PC-9 (cell line): ENCODE results near the gene ATP1B1. TPM values are rescaled to one million over a fixed set of nuclear protein-coding genes. Genes with fewer than 3 reads are reported as not detected.
A peak's percentile ranks its signal among the peaks of the same experiment; 100 is the strongest.
"Not testable (repeated sequence)": the region's sequence is repeated elsewhere in the genome, so short reads cannot be mapped to it uniquely, and the experiment has no call there.

Experiments used
- BruUV-seq: library from RNA; stranded (reverse); fragments of 400-500 nt; replicated peaks from 2 replicates; lab custom pipeline; 2021; lab: Mats Ljungman, UMichigan
- CTCF ChIA-PET: fragments of 300-600 bp; sonication (Branson Sonifier 250); formaldehyde crosslinking; loops from one replicate; lab custom pipeline; 2022; ENCODE audit warnings: antibody characterized with exemption; lab: Charles Lee
- POLR2A ChIA-PET: fragments of 300-600 bp; sonication (Branson Sonifier 250); formaldehyde crosslinking; loops from one replicate; lab custom pipeline; 2022; ENCODE audit warnings: antibody characterized with exemption; ENCODE audit not compliant: unreplicated experiment; lab: Charles Lee
- DNase-seq, 2 experiments: peaks; one replicate each; pipeline versions ENCODE4 v3.0.0 to v3.0.0-alpha.2; 2015 to 2022; ENCODE audit warnings: mixed read lengths in 1 of 2
- H2AFZ ChIP-seq: fragments of 200-600 bp; sonication (generic); 2 replicates; pipeline ENCODE4 v1.8.1; 2017; ENCODE audit warnings: antibody characterized with exemption
- H3F3A ChIP-seq: fragments of 200-600 bp; sonication (generic); 2 replicates; pipeline ENCODE4 v1.8.1; 2017; ENCODE audit warnings: antibody characterized with exemption, mild to moderate bottlenecking, low read depth; ENCODE audit not compliant: insufficient read depth
- H3K27ac ChIP-seq: fragments of 200-600 bp; sonication (generic); 2 replicates; pipeline ENCODE4 v1.6.1; 2016; ENCODE audit warnings: mixed run types
- H3K27me3 ChIP-seq: fragments of 200-600 bp; sonication (generic); 2 replicates; pipeline ENCODE4 v1.6.1; 2016; ENCODE audit warnings: low read depth, mixed run types; ENCODE audit not compliant: insufficient read depth
- H3K36me3 ChIP-seq: fragments of 200-600 bp; sonication (generic); 2 replicates; pipeline ENCODE4 v1.6.1; 2016; ENCODE audit warnings: low read depth, mixed run types
- H3K4me1 ChIP-seq: fragments of 200-600 bp; sonication (generic); replicated peaks from 2 replicates; pipeline ENCODE4 v1.6.1; 2016; ENCODE audit warnings: mixed run types; ENCODE audit not compliant: insufficient read depth
- H3K4me2 ChIP-seq: fragments of 200-600 bp; sonication (generic); 2 replicates; pipeline ENCODE4 v1.6.1; 2017; ENCODE audit warnings: mixed run types
- H3K4me3 ChIP-seq: fragments of 200-600 bp; sonication (generic); 2 replicates; pipeline ENCODE4 v1.6.1; 2016; ENCODE audit warnings: mixed run types
- H3K79me2 ChIP-seq: fragments of 200-600 bp; sonication (generic); 2 replicates; pipeline ENCODE4 v1.6.1; 2017; ENCODE audit warnings: low read depth, mixed run types
- H3K9me2 ChIP-seq: fragments of 200-600 bp; sonication (generic); 2 replicates; pipeline ENCODE4 v1.8.1; 2017; ENCODE audit warnings: mild to moderate bottlenecking; ENCODE audit not compliant: insufficient read depth
- H3K9me3 ChIP-seq: fragments of 200-600 bp; sonication (generic); 2 replicates; pipeline ENCODE4 v1.8.1; 2016; ENCODE audit warnings: low read depth; ENCODE audit not compliant: insufficient read depth
- H4K20me1 ChIP-seq: fragments of 200-600 bp; sonication (generic); 2 replicates; pipeline ENCODE4 v1.8.1; 2017; ENCODE audit not compliant: insufficient read depth
- EZH2 ChIP-seq: fragments of 200-600 bp; sonication (generic); IDR thresholded peaks from 2 replicates; pipeline ENCODE4 v1.8.0; 2017; ENCODE audit warnings: antibody characterized with exemption, low read depth
- intact Hi-C: fragments of 100-400 bp; cut with micrococcal nuclease; formaldehyde crosslinking; loops from one replicate; pipeline ENCODE4 v1.10.0; 2022; ENCODE audit not compliant: unreplicated experiment
- total RNA-seq: library from RNA; stranded (reverse); gene quantifications from 2 replicates; pipeline ENCODE4 v1.2.3, GENCODE V29; 2021
- TF ChIP-seq, protein P1 (sequence below): fragments of 200-600 bp; sonication (generic); conservative IDR thresholded peaks from 2 replicates; pipeline ENCODE4 v1.6.1; 2017; ENCODE audit warnings: mixed run types, antibody characterized with exemption, mild to moderate bottlenecking, moderate library complexity

The ATP1B1 gene
- total RNA-seq, 1 experiment from 2014 or later: 110 TPM

GRCh38 chr1:169121146-169121923 lies 14.8 kb downstream of the ATP1B1 start:
- ChIA-PET POLR2A (no interaction called here), CTCF (no interaction called here)
- Histone ChIP-seq H3K36me3 (peaks cover 60% of the 10 kb centered on the region), H3K9me2 (no peaks in the 10 kb centered on the region), H3K27me3 (no peaks in the 10 kb centered on the region), H3K9me3 (no peaks in the 10 kb centered on the region), H4K20me1 (0 out of 2 replicates have a peak, but pooled peaks cover 7% of the 10 kb centered on the region), H3K4me2 (no peak overlapping the region), H3K79me2 (peaks cover 84% of the 10 kb centered on the region), H2AFZ (no peak overlapping the region), H3K4me1 (peaks cover 38% of the 10 kb centered on the region), H3F3A (peaks cover 15% of the 10 kb centered on the region; the same call in 1 of the 2 replicates), H3K27ac (no peak overlapping the region), H3K4me3 (no peak overlapping the region)
- no peak for TF ChIP-seq EZH2
- TF ChIP-seq, protein P1, sequence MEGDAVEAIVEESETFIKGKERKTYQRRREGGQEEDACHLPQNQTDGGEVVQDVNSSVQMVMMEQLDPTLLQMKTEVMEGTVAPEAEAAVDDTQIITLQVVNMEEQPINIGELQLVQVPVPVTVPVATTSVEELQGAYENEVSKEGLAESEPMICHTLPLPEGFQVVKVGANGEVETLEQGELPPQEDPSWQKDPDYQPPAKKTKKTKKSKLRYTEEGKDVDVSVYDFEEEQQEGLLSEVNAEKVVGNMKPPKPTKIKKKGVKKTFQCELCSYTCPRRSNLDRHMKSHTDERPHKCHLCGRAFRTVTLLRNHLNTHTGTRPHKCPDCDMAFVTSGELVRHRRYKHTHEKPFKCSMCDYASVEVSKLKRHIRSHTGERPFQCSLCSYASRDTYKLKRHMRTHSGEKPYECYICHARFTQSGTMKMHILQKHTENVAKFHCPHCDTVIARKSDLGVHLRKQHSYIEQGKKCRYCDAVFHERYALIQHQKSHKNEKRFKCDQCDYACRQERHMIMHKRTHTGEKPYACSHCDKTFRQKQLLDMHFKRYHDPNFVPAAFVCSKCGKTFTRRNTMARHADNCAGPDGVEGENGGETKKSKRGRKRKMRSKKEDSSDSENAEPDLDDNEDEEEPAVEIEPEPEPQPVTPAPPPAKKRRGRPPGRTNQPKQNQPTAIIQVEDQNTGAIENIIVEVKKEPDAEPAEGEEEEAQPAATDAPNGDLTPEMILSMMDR: no peak
- intact Hi-C loops: no loop called here
- BruUV-seq: no TSS peak
- DNase-seq: no peak

- Histone ChIP-seq H3F3A (peaks cover 13% of the 10 kb centered on the region; the same call in 1 of the 2 replicates), H3K9me2 (no peaks in the 10 kb centered on the region), H3K4me2 (no peak overlapping the region), H2AFZ (no peak overlapping the region), H3K4me3 (no peak overlapping the region), H3K4me1 (peaks cover 26% of the 10 kb centered on the region), H3K27ac (no peak overlapping the region), H3K9me3 (no peaks in the 10 kb centered on the region), H4K20me1 (0 out of 2 replicates have a peak, but pooled peaks cover 7% of the 10 kb centered on the region), H3K79me2 (peaks cover 78% of the 10 kb centered on the region), H3K27me3 (no peaks in the 10 kb centered on the region), H3K36me3 (peaks cover 63% of the 10 kb centered on the region)
- ChIA-PET POLR2A (no interaction called here), CTCF (no interaction called here)
- no TSS peak for BruUV-seq
- TF ChIP-seq EZH2: no peak
- TF ChIP-seq, protein P1: no peak
- intact Hi-C loops: no loop called here
- DNase-seq: no peak
Measured at GRCh38 chr1:169122976-169123375, 16.5 kb downstream of the ATP1B1 start.

- ChIA-PET POLR2A (no interaction called here), CTCF (no interaction called here)
- H4K20me1 ChIP-seq: 0 out of 2 replicates have a peak, but pooled peaks cover 8% of the 10 kb centered on the region
- H3K79me2 ChIP-seq: peaks cover 75% of the 10 kb centered on the region
- no TSS peak for BruUV-seq
- H3K27ac ChIP-seq: peak overlapping the region; percentile 17; the same call in 1 of the 2 replicates
- intact Hi-C loops: no loop called here
- peak overlapping the region; percentile 14; the same call in 1 of the 2 replicates for H3K4me2 ChIP-seq
- H3F3A ChIP-seq: peaks cover 19% of the 10 kb centered on the region; the same call in 1 of the 2 replicates
- DNase-seq: peak; percentile 40 to 81
- H3K4me3 ChIP-seq: no peak overlapping the region
- TF ChIP-seq EZH2: no peak
- TF ChIP-seq, protein P1: no peak
- no peaks in the 10 kb centered on the region for H3K9me3 ChIP-seq
- peaks cover 14% of the 10 kb centered on the region for H3K4me1 ChIP-seq
- H3K36me3 ChIP-seq: peaks cover 63% of the 10 kb centered on the region
- no peaks in the 10 kb centered on the region for H3K9me2 ChIP-seq
- no peak overlapping the region for H2AFZ ChIP-seq
- H3K27me3 ChIP-seq: no peaks in the 10 kb centered on the region
Measured at GRCh38 chr1:169124459-169124858, 18.0 kb downstream of the ATP1B1 start.

DNA sequence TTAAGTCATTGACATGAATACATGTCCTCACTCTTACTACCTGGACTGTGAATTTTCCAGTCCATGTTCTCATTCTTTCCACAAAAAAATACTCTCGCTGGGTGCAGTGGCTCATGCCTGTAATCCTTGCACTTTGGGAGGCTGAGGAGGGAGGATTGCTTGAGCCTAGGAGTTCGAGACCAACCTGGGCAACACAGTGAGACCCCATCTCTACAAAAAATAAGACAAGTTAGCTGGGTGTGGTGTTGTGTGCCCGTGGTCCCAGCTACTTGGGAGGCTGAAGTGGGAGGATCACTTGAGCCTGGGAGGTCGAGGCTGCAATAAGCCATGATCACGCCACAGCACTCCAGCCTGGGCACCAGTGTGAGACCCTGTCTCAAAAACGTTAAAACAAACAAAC lies 19.1 kb downstream of the ATP1B1 start:
- H2AFZ ChIP-seq, H3K27me3 ChIP-seq, H3K4me3 ChIP-seq, H3K4me2 ChIP-seq, H3K27ac ChIP-seq, H3K9me3 ChIP-seq, H3K9me2 ChIP-seq, DNase-seq, POLR2A ChIA-PET, intact Hi-C loops, H4K20me1 ChIP-seq: not testable (repeated sequence)
- Histone ChIP-seq H3K4me1 (peaks cover 14% of the 10 kb centered on the region), H3K36me3 (peaks cover 62% of the 10 kb centered on the region), H3K79me2 (peaks cover 66% of the 10 kb centered on the region), H3F3A (peaks cover 20% of the 10 kb centered on the region; the same call in 1 of the 2 replicates)
- BruUV-seq: TSS peak; percentile 8
- CTCF ChIA-PET: interaction anchor here (0.6 kb wide), 1 partner anchor 1135 kb away, joined by 14 read pairs; no protein-coding TSS in a partner anchor
